Pancreas (tissue), 10 donors: ENCODE data around the gene LTB4R2. TPM values are rescaled to one million over a fixed set of nuclear protein-coding genes. Genes with fewer than 3 reads are reported as not detected.

ENCODE experiments used
- ATAC-seq, 4 donors: fragments of 200-7000 bp; cut with Tn5 transposase; one replicate each; pipeline versions ENCODE4 v1.8.0 to v1.9.1; 2020; ENCODE audit warnings: mild to moderate bottlenecking in 4 of 4, moderate library complexity in 4 of 4
- DNase-seq, 6 donors: peaks; one replicate each; pipeline ENCODE4 v3.0.0-alpha.2; 2020
- FAIRE-seq: peaks from 2 replicates; lab custom pipeline; 2012; peaks lifted over from hg19 to GRCh38; lab: Jason Lieb, UNC
- H3K27ac ChIP-seq, 4 donors: fragments of 200-600 bp; sonication (generic); 1 replicate in 3 of 4; 2 replicates in 1 of 4; pipeline versions ENCODE4 v1.5.0 to v1.8.0; 2020
- H3K27me3 ChIP-seq, 4 donors: fragments of 200-600 bp; one replicate each; pipeline ENCODE4 v1.8.0; 2021
- H3K36me3 ChIP-seq, 3 donors: fragments of 200-600 bp; sonication (generic) in 1 of 3; one replicate each; pipeline versions ENCODE4 v1.5.0 to v1.8.0; 2020 to 2021
- H3K4me1 ChIP-seq, 3 donors: fragments of 200-600 bp; one replicate each; pipeline ENCODE4 v1.8.0; 2021
- H3K4me3 ChIP-seq, 4 donors: fragments of 200-600 bp; sonication (generic) in 2 of 4; one replicate each; pipeline versions ENCODE4 v1.5.0 to v1.8.0; 2020 to 2021
- H3K9me3 ChIP-seq, 4 donors: fragments of 200-600 bp; one replicate each; pipeline ENCODE4 v1.8.0; 2021
- WGBS, 2 donors: extraction: QIAGEN DNeasy Blood & Tissue Kit; methylation state at CpG; one replicate each; pipeline ENCODE4 v1.1.7; 2013; 5-methylcytosine and 5-hydroxymethylcytosine counted together
- intact Hi-C, 3 donors: fragments of 100-400 bp; cut with DNase I; formaldehyde crosslinking; loops; one replicate each; pipeline versions ENCODE4 v1.11.1 to v1.14.2; 2022
- polyA plus RNA-seq, 2 donors: library from polyadenylated mRNA; stranded (reverse); fragments of 200-250 nt; gene quantifications; one replicate each; pipeline ENCODE4 v1.2.3, GENCODE V29; 2013
- total RNA-seq, 6 donors: library from RNA; stranded (reverse); fragmentation: NEBNext Ultra II Directional in 4 of 6; extraction: Animal tissue kit (Norgen Biotek cat#: 25700) in 4 of 6; gene quantifications; one replicate each; pipeline versions ENCODE4 v1.2.1 to v1.2.4, GENCODE V29; 2021 to 2023
- TF ChIP-seq, protein P1 (sequence below), 4 donors: fragments of 200-600 bp; sonication (generic) in 3 of 4; IDR thresholded peaks; one replicate each; pipeline versions ENCODE4 v1.5.0 to v1.8.0; 2021; ENCODE audit warnings: antibody characterized with exemption in 4 of 4
- donor health status: healthy with polysubstance abuse.
- donor health status: DM: no; HTN: no; CAD: no; lungs with moderate emphysema.
- donor health status: DM: no; HTN: no; CAD: no.
- donor health status: control.
- donor health status: control.
- donor health status: Bipolar disorder and iron deficiency.
- donor health status: DM: yes; HTN: yes; CAD: no.
- donor health status: DM: no; HTN: no; CAD: no.
- donor health status: DM: no; HTN: no; CAD: no.
- donor health status: DM: yes; HTN: yes; CAD: no.

The LTB4R2 gene
- total and polyA plus RNA-seq, 8 donors, result 0.73 to 3.1 (median 2.2) TPM

DNA sequence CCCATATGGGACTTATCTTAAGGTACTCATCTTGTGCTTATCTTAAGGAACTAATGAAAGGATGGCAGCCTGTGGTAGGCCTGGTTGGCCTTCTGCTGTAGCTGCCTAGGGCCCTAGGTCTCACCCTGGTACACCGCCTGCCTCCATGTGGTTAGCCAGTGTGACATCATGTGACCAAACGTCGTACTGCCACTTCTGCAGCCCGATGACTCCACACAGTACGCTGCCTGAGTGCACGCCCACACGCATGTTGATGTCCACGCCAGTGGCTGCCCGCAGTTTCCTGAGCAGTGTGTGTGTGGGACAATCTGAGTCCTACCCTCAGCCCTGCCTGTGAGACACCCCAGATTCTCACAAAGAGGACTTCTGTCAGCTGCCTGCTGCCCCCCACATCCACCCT is 19.8 kb downstream of the LTB4R2 start:
- H3K4me3 ChIP-seq, result no peak overlapping the region
- FAIRE-seq (no peak), DNase-seq (no peak), ATAC-seq (peak in 2 of 4 donors; percentile 1 to 8)
- TF ChIP-seq, protein P1, sequence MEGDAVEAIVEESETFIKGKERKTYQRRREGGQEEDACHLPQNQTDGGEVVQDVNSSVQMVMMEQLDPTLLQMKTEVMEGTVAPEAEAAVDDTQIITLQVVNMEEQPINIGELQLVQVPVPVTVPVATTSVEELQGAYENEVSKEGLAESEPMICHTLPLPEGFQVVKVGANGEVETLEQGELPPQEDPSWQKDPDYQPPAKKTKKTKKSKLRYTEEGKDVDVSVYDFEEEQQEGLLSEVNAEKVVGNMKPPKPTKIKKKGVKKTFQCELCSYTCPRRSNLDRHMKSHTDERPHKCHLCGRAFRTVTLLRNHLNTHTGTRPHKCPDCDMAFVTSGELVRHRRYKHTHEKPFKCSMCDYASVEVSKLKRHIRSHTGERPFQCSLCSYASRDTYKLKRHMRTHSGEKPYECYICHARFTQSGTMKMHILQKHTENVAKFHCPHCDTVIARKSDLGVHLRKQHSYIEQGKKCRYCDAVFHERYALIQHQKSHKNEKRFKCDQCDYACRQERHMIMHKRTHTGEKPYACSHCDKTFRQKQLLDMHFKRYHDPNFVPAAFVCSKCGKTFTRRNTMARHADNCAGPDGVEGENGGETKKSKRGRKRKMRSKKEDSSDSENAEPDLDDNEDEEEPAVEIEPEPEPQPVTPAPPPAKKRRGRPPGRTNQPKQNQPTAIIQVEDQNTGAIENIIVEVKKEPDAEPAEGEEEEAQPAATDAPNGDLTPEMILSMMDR (IDR thresholded peaks at IDR 0.05), result no peak
- H3K27ac ChIP-seq, result no peak overlapping the region
- peaks cover 0 to 6% (median 0%) of the 10 kb centered on the region in 4 donors for H3K27me3 ChIP-seq
- intact Hi-C loops, result loop anchor here (5.0 to 10.0 kb wide), 2 partner anchors 103 to 105 kb away; no protein-coding TSS in a partner anchor
- H3K36me3 ChIP-seq, result no peaks in the 10 kb centered on the region
- 73 to 84% methylated on average over 9 of the region's 9 CpGs for WGBS, 2 donors
- H3K9me3 ChIP-seq, result no peaks in the 10 kb centered on the region
- H3K4me1 ChIP-seq, result peaks cover 5 to 17% (median 15%) of the 10 kb centered on the region in 3 donors

DNA sequence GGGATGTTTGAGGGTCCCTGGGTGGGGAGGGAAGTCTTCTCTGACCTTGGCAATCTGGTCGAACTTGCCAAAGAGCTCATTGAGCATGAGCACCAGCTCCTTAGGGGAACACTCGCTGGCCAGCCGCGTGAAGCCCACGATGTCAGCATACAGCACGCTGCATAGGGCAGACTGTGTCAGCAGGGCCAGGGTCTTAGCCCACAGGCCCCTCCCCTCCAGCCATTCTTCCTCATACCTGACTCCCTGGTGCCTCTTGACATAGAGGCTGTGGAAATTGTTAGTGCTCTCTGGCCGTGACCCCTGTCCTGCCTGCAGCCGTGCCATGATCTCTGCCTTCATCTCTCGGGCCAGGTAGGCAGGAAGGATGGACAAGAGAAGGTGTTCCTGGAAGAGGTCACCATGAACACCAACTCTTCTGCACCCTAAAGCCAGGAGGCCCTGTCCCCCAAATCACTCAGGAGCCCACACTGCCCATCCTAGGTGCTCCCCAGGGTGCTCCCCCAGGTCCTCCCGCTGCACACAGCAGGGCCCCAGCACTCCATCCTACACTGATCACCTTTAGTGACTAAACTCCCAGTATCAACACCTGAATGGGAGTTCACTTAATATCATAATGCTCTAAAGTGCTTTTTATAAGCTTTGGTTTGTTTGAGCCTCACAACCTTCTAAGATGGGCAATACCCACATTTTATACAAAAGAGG is 21.2 kb downstream of the LTB4R2 start:
- no peak for ATAC-seq
- Histone ChIP-seq H3K36me3 (no peaks in the 10 kb centered on the region), H3K27me3 (peaks cover 0 to 6% (median 0%) of the 10 kb centered on the region in 4 donors), H3K4me1 (peaks cover 5 to 19% (median 15%) of the 10 kb centered on the region in 3 donors), H3K27ac (no peak overlapping the region), H3K4me3 (no peak overlapping the region), H3K9me3 (no peaks in the 10 kb centered on the region)
- WGBS, 2 donors, result 82 to 85% methylated on average over 10 of the region's 10 CpGs
- FAIRE-seq, result no peak
- no peak for DNase-seq
- TF ChIP-seq, protein P1 (IDR thresholded peaks at IDR 0.05), result no peak
- intact Hi-C loops, result loop anchor here (5.0 to 10.0 kb wide), 2 partner anchors 101 to 104 kb away; no protein-coding TSS in a partner anchor

DNA sequence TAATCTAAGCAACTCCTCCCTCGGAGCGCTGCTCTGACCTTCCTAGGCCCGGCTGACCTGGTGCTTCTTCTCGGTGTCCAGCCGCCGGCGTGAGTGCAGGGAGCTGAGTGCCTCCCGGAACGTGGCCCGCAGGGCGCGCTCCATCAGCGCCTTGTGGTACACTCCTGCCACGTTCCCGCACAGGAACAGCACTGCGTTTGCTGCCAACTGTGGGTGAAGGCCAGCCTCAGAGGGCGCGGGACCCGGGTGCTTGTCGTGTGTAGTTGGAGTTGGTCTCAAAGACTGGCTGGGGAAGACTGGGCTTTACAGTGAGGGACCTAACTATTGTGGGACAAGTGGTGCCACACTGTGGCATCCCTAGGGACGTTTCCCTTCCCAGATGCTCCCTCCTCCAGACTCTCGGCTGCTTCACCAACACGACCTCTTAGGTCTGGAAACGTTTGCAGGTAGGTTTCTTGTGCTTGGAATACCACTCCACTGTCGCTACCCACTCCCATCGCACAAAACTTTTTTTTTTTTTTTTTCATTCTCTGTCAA is 21.9 kb downstream of the LTB4R2 start:
- TF ChIP-seq, protein P1 (IDR thresholded peaks at IDR 0.05), result no peak
- Histone ChIP-seq H3K4me1 (peaks cover 5 to 19% (median 15%) of the 10 kb centered on the region in 3 donors), H3K27me3 (peaks cover 0 to 6% (median 0%) of the 10 kb centered on the region in 4 donors), H3K9me3 (no peaks in the 10 kb centered on the region), H3K27ac (no peak overlapping the region), H3K36me3 (peaks cover 0 to 2% (median 0%) of the 10 kb centered on the region in 3 donors), H3K4me3 (peak overlapping the region in 1 of 4 donors; percentile 7)
- ATAC-seq (no peak), DNase-seq (no peak), FAIRE-seq (no peak)
- whole genome bisulfite sequencing, 2 donors, result 42 to 44% methylated on average over 26 of the region's 26 CpGs
- intact Hi-C loops, result loop anchor here (5.0 to 10.0 kb wide), 2 partner anchors 101 to 103 kb away; no protein-coding TSS in a partner anchor

DNA sequence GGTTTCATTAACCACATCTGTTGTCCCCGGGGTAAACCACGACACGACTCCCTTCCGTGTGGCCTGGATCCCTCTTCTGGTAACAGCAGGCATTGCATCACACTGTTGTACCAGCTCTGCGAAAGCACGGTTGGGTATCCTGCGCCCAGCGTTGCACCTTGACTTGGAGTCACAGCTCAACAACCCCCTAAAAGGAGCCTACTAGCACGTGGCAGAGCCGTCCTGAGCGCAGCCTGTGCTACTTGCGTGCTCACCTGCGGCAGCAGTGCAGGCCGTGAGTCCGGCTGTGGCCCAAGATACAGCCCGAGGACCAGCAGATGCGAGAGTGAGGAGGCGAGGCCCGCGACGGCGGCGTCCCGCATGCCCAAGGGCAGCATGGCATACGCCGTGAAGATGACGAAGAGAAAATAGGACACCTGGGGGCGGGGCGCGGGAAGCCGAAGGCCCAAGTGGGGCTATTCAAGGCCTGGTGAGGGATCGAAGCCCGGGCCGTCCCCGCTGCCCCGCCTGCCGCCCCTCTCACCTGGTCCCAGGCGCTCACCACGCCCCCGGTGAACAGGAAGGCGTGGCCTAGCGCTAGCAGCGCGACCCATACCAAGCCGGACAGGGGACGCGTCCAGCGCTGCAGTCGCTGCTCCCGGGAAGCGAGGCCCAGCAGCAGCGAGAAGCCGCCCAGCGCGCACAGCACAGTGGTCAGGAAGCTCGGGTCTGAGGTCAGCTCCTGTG is 22.5 kb downstream of the LTB4R2 start:
- ATAC-seq (peak; percentile 75 to 86 (median 83)), DNase-seq (peak; percentile 69 to 82 (median 74)), FAIRE-seq (no peak)
- Histone ChIP-seq H3K36me3 (peaks cover 0 to 5% (median 0%) of the 10 kb centered on the region in 3 donors), H3K27ac (no peak overlapping the region), H3K9me3 (no peaks in the 10 kb centered on the region), H3K4me1 (peaks cover 5 to 19% (median 15%) of the 10 kb centered on the region in 3 donors), H3K27me3 (peaks cover 0 to 6% (median 0%) of the 10 kb centered on the region in 4 donors), H3K4me3 (peak overlapping the region in 3 of 4 donors; percentile 7 to 36 (median 23))
- TF ChIP-seq, protein P1 (IDR thresholded peaks at IDR 0.05), result peak; percentile 53 to 79 (median 76)
- 16 to 17% methylated on average over 55 to 56 of the region's 56 CpGs for WGBS, 2 donors
- intact Hi-C loops, result loop anchor here (5.0 to 10.0 kb wide), 2 partner anchors 100 to 102 kb away; no protein-coding TSS in a partner anchor
